GM12878 (cell line): Measurements from ENCODE around the gene CLSTN2.

Experiments used
- SRF ChIP-seq, 2 experiments: IDR thresholded peaks; 2 replicates each; pipeline ENCODE4 v1.6.1; 2011; ENCODE audit warnings: low read depth in 2 of 2, low read length in 2 of 2, mild to moderate bottlenecking in 1 of 2, moderate library complexity in 1 of 2
- YY1 ChIP-seq: IDR thresholded peaks from 2 replicates; pipeline ENCODE4 v1.6.1; 2011; ENCODE audit warnings: low read depth, mild to moderate bottlenecking, low read length

- TF ChIP-seq SRF (IDR thresholded peaks at IDR 0.05; ENCODE audit: low read depth in 2 of 2, low read length in 2 of 2) = no peak
- no peak for TF ChIP-seq YY1
Observed at GRCh38 chr3:140574375-140574774, 639.4 kb downstream of the CLSTN2 start.
